ENCODE data around the gene TOMT.
A peak's percentile ranks its signal among the peaks of the same experiment; 100 is the strongest.

The TOMT gene

GRCh38 chr11:72069200-72069599, 36.5 kb upstream of the TOMT start:
- no peak overlapping the region for H3K4me3 ChIP-seq (ENCODE audit: low read depth, low read length)
- peak; percentile 24 for DNase-seq (ENCODE audit: low read depth)
- no peak for TF ChIP-seq CTCF (conservative IDR thresholded peaks at IDR 0.05; ENCODE audit: low read depth, low read length)

GRCh38 chr11:72069787-72070251, 35.9 kb upstream of the TOMT start:
- DNase-seq (ENCODE audit: low read depth), result peak; percentile 78

GRCh38 chr11:72070491-72070890, 35.2 kb upstream of the TOMT start:
- H3K4me3 ChIP-seq (ENCODE audit: low read depth, low read length), result no peak overlapping the region
- DNase-seq (ENCODE audit: low read depth), result no peak
- no peak for TF ChIP-seq CTCF (conservative IDR thresholded peaks at IDR 0.05; ENCODE audit: low read depth, low read length)

More at GRCh38 chr11:72069787-72070251, 35.9 kb upstream of the TOMT start:
- no peak for TF ChIP-seq CTCF (conservative IDR thresholded peaks at IDR 0.05; ENCODE audit: low read depth, low read length)
- H3K4me3 ChIP-seq (ENCODE audit: low read depth, low read length), result peak overlapping the region; percentile 8

- no peak overlapping the region for H3K4me3 ChIP-seq (ENCODE audit: low read depth, low read length)
- peak; percentile 86 for DNase-seq (ENCODE audit: low read depth)
- TF ChIP-seq CTCF (conservative IDR thresholded peaks at IDR 0.05; ENCODE audit: low read depth, low read length), result no peak
Measured at GRCh38 chr11:72072348-72072747, 33.4 kb upstream of the TOMT start.

GRCh38 chr11:72075109-72075508, 30.6 kb upstream of the TOMT start:
- H3K4me3 ChIP-seq (ENCODE audit: low read depth, low read length), result no peak overlapping the region
- no peak for DNase-seq (ENCODE audit: low read depth)
- peak; percentile 22 for TF ChIP-seq CTCF (conservative IDR thresholded peaks at IDR 0.05; ENCODE audit: low read depth, low read length)

GRCh38 chr11:72075756-72076155, 30.0 kb upstream of the TOMT start:
- no peak for TF ChIP-seq CTCF (conservative IDR thresholded peaks at IDR 0.05; ENCODE audit: low read depth, low read length)
- H3K4me3 ChIP-seq (ENCODE audit: low read depth, low read length), result no peak overlapping the region
- no peak for DNase-seq (ENCODE audit: low read depth)

- DNase-seq (ENCODE audit: low read depth), result peak; percentile 28
- no peak for TF ChIP-seq CTCF (conservative IDR thresholded peaks at IDR 0.05; ENCODE audit: low read depth, low read length)
- no peak overlapping the region for H3K4me3 ChIP-seq (ENCODE audit: low read depth, low read length)
Measured at GRCh38 chr11:72078477-72078876, 27.2 kb upstream of the TOMT start.
